MM.1S (cell line): ENCODE data around the gene TPPP2.

Source experiments
- DNase-seq: peaks from one replicate; pipeline ENCODE4 v3.0.0-alpha.2; 2015
- H2AFZ ChIP-seq: fragments of 300-600 bp; sonication (generic); 2 replicates; pipeline ENCODE4 v1.6.0; 2016; ENCODE audit warnings: antibody characterized with exemption, low read length
- H3F3A ChIP-seq: fragments of 300-600 bp; sonication (generic); 2 replicates; pipeline ENCODE4 v1.6.1; 2016; ENCODE audit warnings: mild to moderate bottlenecking, antibody characterized with exemption, low read length, moderate library complexity, mixed read lengths; ENCODE audit not compliant: insufficient read depth
- H3K27ac ChIP-seq: fragments of 300-600 bp; sonication (generic); 2 replicates; pipeline ENCODE4 v1.5.1; 2016; ENCODE audit warnings: mild to moderate bottlenecking, low read length
- H3K27me3 ChIP-seq: fragments of 300-600 bp; sonication (generic); replicated peaks from 2 replicates; pipeline ENCODE4 v1.6.0; 2016; ENCODE audit warnings: low read length; ENCODE audit not compliant: insufficient read depth
- H3K36me3 ChIP-seq: fragments of 300-600 bp; sonication (generic); replicated peaks from 2 replicates; pipeline ENCODE4 v1.6.1; 2016; ENCODE audit warnings: mild to moderate bottlenecking, low read length, mixed read lengths; ENCODE audit not compliant: insufficient read depth
- H3K4me1 ChIP-seq: fragments of 300-600 bp; sonication (generic); 2 replicates; pipeline ENCODE4 v1.6.1; 2016; ENCODE audit warnings: low read length, mixed read lengths
- H3K4me2 ChIP-seq: fragments of 300-600 bp; sonication (generic); 2 replicates; pipeline ENCODE4 v1.6.0; 2016; ENCODE audit warnings: low read depth, low read length
- H3K4me3 ChIP-seq: fragments of 300-600 bp; sonication (generic); 2 replicates; pipeline ENCODE4 v1.5.1; 2016; ENCODE audit warnings: low read length, mixed read lengths
- H3K79me2 ChIP-seq: fragments of 300-600 bp; sonication (generic); 2 replicates; pipeline ENCODE4 v1.6.1; 2016; ENCODE audit warnings: mixed run types, low read length, mixed read lengths
- H3K9ac ChIP-seq: fragments of 300-600 bp; sonication (generic); 2 replicates; pipeline ENCODE4 v1.6.1; 2016; ENCODE audit warnings: low read length, mixed read lengths
- H3K9me2 ChIP-seq: fragments of 300-600 bp; sonication (generic); replicated peaks from 2 replicates; pipeline ENCODE4 v1.6.1; 2016; ENCODE audit warnings: mild to moderate bottlenecking, low read length, mixed read lengths; ENCODE audit not compliant: insufficient read depth
- H3K9me3 ChIP-seq: fragments of 300-600 bp; sonication (generic); replicated peaks from 2 replicates; pipeline ENCODE4 v1.6.1; 2016; ENCODE audit warnings: mild to moderate bottlenecking, low read length, mixed read lengths; ENCODE audit not compliant: insufficient read depth
- H4K20me1 ChIP-seq: fragments of 300-600 bp; sonication (generic); 2 replicates; pipeline ENCODE4 v1.6.1; 2016; ENCODE audit warnings: mild to moderate bottlenecking, low read length, moderate library complexity, mixed read lengths; ENCODE audit not compliant: insufficient read depth
- EZH2 ChIP-seq: fragments of 300-600 bp; sonication (generic); optimal IDR thresholded peaks from 2 replicates; pipeline ENCODE3; 2017; ENCODE audit warnings: low read depth, mild to moderate bottlenecking, antibody characterized with exemption, low read length, mixed read lengths
- EZH2phosphoT487 ChIP-seq: fragments of 300-600 bp; sonication (generic); IDR thresholded peaks from 2 replicates; pipeline ENCODE4 v1.6.1; 2018; ENCODE audit warnings: antibody characterized with exemption, low read length
- TF ChIP-seq, protein P1 (sequence below): fragments of 300-600 bp; sonication (generic); IDR thresholded peaks from 2 replicates; pipeline ENCODE4 v1.5.1; 2016; ENCODE audit warnings: antibody characterized with exemption, low read length, mixed read lengths

The TPPP2 gene

GRCh38 chr14:21034707-21035106 is 4.7 kb downstream of the TPPP2 start, which contains the start of gene RNASE13:
TSS of gene RNASE13 (minus strand) at chr14:21034807. CDS start at chr14:21034288, 519 bp downstream.
- H3K9ac ChIP-seq, result no peak within 1 kb of the TSS
- no peaks in the 10 kb centered on the region for H3K27me3 ChIP-seq
- H3K4me3 ChIP-seq, result no peak within 1 kb of the TSS
- TF ChIP-seq, protein P1, sequence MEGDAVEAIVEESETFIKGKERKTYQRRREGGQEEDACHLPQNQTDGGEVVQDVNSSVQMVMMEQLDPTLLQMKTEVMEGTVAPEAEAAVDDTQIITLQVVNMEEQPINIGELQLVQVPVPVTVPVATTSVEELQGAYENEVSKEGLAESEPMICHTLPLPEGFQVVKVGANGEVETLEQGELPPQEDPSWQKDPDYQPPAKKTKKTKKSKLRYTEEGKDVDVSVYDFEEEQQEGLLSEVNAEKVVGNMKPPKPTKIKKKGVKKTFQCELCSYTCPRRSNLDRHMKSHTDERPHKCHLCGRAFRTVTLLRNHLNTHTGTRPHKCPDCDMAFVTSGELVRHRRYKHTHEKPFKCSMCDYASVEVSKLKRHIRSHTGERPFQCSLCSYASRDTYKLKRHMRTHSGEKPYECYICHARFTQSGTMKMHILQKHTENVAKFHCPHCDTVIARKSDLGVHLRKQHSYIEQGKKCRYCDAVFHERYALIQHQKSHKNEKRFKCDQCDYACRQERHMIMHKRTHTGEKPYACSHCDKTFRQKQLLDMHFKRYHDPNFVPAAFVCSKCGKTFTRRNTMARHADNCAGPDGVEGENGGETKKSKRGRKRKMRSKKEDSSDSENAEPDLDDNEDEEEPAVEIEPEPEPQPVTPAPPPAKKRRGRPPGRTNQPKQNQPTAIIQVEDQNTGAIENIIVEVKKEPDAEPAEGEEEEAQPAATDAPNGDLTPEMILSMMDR, result no peak
- TF ChIP-seq EZH2phosphoT487 (no peak), EZH2 (no peak)
- H4K20me1 ChIP-seq, result no peaks in the 10 kb centered on the region
- H3F3A ChIP-seq, result no peaks in the 10 kb centered on the region
- no peak within 1 kb of the TSS for H3K27ac ChIP-seq
- no peaks in the 10 kb centered on the region for H3K4me1 ChIP-seq
- H3K36me3 ChIP-seq, result no peaks in the 10 kb centered on the region
- H3K9me2 ChIP-seq, result no peaks in the 10 kb centered on the region
- no peaks in the 10 kb centered on the region for H3K9me3 ChIP-seq
- no peak within 1 kb of the TSS for H2AFZ ChIP-seq
- no peaks in the 10 kb centered on the region for H3K79me2 ChIP-seq
- no peak for DNase-seq
- H3K4me2 ChIP-seq, result no peak within 1 kb of the TSS

DNA sequence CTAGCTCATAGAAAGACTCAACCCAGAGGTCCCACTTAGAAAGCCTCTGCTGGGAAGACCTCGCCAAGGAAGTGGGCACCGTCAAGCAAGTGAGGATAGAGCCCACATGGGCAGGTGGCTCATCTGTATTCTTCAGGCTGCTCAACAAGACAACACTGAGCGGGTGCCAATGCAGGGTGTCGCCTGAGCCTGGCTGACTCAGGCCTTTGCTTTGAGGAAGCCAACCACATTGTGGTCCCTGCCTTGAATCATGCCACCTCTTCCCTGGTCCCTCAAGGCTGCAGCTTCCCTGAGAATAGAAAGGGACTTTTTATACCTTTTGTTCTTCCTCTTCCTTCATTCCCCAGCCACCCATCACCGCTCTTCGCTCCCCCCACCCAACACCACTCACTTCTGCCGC is 6.7 kb downstream of the TPPP2 start:
- no peak overlapping the region for H3K4me2 ChIP-seq
- no peaks in the 10 kb centered on the region for H3K9me3 ChIP-seq
- no peak overlapping the region for H3K27ac ChIP-seq
- H2AFZ ChIP-seq, result no peak overlapping the region
- H3K4me3 ChIP-seq, result no peak overlapping the region
- H3K4me1 ChIP-seq, result no peaks in the 10 kb centered on the region
- no peaks in the 10 kb centered on the region for H3K36me3 ChIP-seq
- no peak for DNase-seq
- no peak overlapping the region for H3K9ac ChIP-seq
- H3K9me2 ChIP-seq, result no peaks in the 10 kb centered on the region
- no peaks in the 10 kb centered on the region for H3K27me3 ChIP-seq
- H3K79me2 ChIP-seq, result no peaks in the 10 kb centered on the region
- TF ChIP-seq EZH2 (no peak), EZH2phosphoT487 (no peak)
- TF ChIP-seq, protein P1, result no peak
- H3F3A ChIP-seq, result no peaks in the 10 kb centered on the region
- no peaks in the 10 kb centered on the region for H4K20me1 ChIP-seq

- no peaks in the 10 kb centered on the region for H3K9me2 ChIP-seq
- H3K27ac ChIP-seq, result no peak overlapping the region
- TF ChIP-seq EZH2 (no peak), EZH2phosphoT487 (no peak)
- TF ChIP-seq, protein P1, result no peak
- H3K4me3 ChIP-seq, result no peak overlapping the region
- H3K27me3 ChIP-seq, result no peaks in the 10 kb centered on the region
- no peak overlapping the region for H3K4me2 ChIP-seq
- H2AFZ ChIP-seq, result no peak overlapping the region
- H3K79me2 ChIP-seq, result no peaks in the 10 kb centered on the region
- H3K9ac ChIP-seq, result no peak overlapping the region
- no peaks in the 10 kb centered on the region for H3F3A ChIP-seq
- H3K4me1 ChIP-seq, result no peaks in the 10 kb centered on the region
- DNase-seq, result no peak
- H3K36me3 ChIP-seq, result no peaks in the 10 kb centered on the region
- H4K20me1 ChIP-seq, result no peaks in the 10 kb centered on the region
- H3K9me3 ChIP-seq, result no peaks in the 10 kb centered on the region
Observed at GRCh38 chr14:21037156-21037555, 7.1 kb downstream of the TPPP2 start.
